HG03139 (cell line): ENCODE measurements around the gene TBL1XR1.
"Not testable (repeated sequence)": the region's sequence is repeated elsewhere in the genome, so short reads cannot be mapped to it uniquely, and the experiment has no call there.

ENCODE experiments used
- ATAC-seq: cut with Tn5 transposase; IDR thresholded peaks from one replicate; pipeline ENCODE4 v1.9.1; 2021; ENCODE audit not compliant: unreplicated experiment

The TBL1XR1 gene

DNA sequence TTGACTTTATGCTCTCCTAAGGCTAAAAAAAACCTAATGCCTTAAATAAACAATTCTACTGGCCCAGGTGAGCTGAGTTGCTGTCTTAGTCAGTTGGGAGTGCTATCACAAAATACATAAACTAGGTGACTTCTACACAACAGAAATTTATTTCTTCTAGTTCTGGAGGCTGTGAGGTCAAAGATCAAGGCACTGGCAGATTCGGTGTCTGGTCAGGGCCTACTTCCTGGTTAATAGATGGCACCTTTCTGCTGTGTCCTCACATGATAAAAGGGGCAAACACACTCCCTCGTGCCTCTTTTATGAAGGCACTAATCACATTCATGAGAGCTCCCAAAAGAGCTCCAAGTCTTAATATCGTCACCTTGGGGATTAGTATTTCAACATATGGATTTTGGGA, 11.5 kb upstream of the TBL1XR1 start:
- no peak for ATAC-seq

DNA sequence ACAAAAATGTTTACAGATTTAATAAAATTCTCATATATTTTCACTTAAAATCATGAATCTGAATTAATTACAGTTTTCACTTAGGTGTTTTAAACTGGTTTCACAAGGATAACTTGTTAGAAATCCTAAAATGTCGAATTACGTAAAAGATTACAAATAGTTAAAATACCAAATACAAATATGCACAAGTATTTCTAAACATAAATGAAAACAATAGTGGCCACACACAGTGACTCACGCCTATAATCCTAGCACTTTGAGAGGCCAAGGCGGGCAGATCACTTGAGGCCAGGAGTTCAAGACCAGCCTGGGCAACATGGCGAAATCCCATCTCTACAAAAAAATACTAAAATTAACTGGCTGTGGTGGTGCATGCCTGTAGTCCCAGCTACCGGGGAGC, 10.9 kb upstream of the TBL1XR1 start:
- no peak for ATAC-seq

DNA sequence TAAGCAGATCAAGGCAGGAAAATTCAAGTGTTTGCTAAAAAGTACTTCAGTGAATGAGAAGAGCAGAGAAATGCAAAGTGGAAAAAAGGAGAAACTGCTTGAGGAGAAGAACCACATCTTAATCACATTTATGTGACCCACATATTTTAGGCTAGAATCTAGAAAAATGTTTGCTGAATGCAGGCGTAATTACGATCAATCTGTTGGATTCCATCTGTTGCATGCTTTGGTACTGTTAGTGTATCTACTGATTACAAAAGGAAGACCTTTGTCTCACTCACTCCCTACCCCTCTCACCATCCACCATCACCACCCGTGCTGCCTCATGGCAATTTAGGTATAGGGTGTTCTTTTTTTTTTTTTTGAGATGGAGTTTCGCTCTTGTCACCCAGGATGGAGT, 9.7 kb upstream of the TBL1XR1 start:
- ATAC-seq: no peak

DNA sequence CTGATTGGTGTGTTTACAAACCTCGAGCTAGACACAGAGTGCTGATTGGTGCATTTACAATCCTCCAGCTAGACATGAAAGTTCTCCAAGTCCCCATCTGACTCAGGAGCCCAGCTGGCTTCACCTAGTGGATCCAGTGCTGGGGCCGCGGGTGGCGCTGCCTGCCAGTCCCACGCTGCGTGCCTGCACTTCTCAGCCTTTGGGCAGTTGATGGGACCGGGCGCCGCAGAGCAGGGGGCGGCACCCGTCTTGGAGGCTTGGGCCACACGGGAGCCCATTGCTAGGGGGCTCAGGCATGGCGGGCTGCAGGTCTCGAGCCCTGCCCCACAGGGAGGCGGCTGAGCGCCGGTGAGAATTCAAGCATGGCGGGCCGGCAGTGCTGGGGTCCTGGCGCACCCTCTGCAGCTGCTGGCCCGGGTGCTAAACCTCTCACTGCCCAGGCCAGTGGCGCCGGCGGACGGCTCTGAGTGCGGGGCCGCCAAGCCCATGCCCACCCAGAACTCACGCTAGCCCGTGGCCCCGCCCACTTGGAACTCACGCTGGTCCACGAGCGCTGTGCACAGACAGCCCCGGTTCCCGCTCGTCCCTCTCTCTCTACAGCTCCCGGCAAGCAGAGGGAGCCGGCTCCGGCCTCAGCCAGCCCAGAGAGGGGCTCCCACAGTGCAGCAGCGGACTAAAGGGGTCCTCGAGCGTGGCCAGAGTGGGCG, 6.6 kb upstream of the TBL1XR1 start:
- ATAC-seq: no peak

DNA sequence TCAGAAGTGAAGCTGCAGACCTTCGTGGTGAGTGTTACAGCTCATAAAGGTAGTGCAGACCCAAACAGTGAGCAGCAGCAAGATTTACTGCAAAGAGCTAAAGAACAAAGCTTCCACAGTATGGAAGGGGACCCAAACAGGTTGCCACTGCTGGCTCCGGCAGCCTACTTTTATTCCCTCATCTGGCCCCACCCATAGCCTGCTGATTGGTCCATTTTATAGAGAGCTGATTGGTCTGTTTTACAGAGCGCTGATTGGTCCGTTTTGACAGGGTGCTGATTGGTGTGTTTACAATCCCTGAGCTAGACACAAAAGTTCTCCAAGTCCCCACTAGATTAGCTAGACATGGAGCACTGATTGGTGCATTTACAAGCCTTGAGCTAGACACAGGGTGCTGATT, 5.7 kb upstream of the TBL1XR1 start:
- not testable (repeated sequence) for ATAC-seq

DNA sequence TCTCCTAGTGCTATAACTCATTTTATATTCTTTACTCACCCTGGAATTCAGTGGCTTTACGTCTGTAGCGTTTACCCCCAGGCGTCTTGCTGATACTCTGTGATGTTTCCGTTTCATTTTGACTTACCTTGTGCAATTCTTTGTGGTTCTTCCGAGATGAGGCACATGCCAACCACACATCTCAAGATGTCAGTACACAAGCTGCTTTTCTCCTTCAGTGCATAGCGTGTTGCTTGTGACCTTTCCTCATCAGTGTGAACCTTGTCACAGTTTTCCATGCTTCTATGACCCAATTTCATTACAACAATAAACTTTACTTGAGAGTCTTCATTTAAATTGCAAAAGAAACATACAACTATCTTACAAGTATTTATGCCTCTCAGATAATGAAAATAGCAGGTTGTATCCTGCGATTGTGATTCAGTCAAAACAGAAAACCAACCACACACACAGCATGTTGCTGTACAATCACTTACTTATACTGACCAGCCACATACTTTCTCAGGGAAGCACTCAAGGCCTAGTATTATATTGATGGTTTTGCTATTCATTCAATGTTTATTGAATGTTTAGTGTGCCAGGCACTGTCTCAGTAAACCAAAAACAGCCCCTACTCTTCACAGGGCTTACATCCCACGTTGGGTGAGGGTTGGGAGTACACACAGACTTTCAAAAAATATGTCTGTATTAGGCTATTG, 4.6 kb upstream of the TBL1XR1 start:
- ATAC-seq: peak; percentile 67

DNA sequence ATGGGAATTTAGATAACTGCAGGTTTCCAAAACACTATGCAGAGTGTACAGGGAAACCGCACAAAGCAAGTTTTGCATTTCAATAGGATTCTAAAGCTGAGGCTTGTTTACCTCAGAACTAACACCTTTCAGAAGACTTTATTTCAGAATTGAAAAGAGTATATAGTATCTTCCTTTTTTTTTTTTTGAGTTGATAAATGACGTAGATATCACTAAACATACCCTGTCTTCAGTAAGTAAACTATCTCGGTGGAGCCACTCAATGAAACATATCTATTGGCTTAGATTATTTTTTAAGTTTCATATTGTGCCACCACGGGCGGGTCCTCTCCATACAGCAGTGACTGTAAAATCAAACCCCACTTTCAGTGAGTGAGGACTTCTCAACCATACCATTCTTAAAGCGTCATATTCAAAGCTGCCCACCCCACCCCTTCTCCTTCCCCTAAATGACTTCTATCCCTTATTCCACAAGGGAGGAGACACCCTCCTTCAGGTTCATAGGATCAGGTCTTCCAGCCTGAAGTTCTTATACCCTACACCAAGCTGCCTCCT, 2.0 kb upstream of the TBL1XR1 start:
- no peak for ATAC-seq

DNA sequence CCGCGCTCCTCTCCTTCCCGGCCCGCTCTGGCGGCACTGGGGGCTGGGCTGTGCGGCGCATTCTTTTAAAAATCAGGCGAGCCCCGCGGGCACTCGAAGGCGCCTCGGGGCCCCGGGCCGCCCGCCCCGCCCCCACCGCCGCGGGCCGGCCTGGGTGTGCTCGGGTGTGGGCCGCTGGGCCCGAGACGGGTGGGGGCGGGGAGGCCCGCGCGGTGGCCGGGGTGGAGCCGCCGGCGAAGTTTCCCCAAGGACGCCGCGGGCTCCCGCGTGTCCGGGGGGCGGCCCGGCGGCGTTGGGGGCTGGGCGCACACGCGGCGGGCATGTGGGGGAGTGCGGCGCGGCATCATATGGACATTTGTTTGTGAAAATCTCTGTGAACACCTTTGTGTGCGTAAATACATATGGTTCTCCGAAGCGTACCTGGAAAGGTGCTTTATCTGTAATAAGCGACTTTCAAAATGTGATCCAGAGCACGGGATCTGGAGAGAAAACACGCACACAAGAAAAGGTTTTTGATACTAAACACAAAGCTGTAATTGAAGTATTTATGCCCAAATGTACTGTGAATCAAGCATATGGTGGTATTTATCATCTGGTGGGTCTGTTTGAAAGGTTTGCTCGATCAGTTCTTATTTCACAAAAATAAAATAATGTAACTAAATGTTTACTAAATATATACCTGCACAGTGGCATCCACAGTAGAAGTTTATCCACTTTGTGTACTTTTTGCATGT, 612 bp upstream of the TBL1XR1 start:
- peak; percentile 31 for ATAC-seq

DNA sequence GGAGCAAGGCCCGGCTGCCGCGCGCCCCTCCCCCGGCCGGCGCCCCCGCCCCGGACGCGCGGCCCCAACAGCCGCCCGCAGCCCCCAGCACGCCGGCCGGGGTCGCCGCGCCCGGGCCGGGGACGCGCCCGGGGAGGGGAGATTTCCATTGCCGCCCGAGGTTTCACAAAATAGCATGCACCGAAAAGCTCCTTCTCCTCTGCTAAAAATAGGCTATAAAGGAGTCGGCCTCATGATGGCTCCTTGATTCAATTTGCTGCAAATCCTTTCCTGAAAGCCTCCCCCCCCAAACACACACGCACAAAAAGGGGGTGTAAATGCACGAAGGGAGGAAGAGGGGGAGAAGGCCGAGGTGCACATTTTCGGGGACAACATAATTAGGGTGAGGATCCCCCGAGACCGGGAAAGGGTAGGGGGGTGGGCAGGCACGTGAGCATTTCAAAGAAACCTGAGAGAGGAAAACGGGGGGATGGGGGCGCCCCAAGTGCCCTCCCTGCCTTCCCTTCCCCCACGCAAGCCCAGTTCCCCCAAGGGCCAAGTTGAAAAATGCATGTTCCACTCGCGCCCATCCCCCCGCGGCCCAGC, 734 bp downstream of the TBL1XR1 start:
- ATAC-seq: no peak

DNA sequence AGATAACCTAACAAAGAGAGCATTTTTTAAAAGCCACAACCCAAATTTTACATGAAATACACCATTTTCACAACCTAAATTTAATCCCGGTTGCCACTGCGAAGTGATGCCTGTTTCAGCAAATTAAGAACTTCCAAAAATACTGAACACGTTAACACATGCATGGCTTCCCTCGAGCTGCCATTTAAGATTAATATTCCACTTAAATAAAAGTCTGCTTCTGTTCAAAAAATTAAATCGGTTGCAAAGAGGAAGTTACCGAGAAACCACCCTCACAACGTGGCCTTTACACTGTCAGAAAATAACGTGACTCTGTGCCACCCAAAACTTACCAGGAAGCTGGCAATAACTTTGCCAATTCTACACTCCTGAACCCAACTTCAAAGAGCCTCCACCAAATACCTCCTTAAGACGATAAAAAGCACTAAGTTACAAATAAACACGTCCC, 1.2 kb downstream of the TBL1XR1 start:
- no peak for ATAC-seq

DNA sequence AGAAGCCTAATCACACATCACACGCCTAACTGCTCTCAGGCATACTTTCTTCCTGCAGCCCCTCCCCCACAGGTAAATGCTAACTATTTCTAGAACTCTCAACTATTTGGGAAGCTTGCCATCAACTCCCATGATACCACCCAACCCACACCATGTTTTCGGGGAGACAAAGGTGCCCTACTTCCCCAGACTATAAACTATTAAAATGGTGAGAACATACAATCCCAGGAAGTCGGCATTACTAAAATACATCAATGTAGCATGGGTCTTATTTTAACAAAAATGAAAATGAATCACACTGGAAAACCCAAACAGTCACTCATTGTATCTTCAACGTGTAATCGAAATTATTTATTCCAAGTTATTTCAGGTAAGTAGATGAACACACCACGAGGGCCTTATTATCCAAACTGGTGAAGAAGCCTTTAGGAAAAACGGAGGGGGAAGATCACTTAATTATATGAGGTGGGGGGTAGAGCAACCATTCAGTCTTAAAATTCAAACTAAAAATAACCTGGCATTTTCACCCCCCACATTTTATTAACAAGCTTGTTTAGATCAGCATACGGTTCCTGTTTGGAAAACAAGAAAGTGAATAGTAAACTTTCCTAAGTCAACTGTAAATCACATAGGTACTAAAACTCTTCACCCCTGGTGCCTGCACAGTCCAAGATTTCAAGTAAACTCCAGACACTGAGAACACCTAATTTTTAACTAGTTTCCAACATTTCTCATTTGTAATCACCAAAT, 1.9 kb downstream of the TBL1XR1 start:
- no peak for ATAC-seq

DNA sequence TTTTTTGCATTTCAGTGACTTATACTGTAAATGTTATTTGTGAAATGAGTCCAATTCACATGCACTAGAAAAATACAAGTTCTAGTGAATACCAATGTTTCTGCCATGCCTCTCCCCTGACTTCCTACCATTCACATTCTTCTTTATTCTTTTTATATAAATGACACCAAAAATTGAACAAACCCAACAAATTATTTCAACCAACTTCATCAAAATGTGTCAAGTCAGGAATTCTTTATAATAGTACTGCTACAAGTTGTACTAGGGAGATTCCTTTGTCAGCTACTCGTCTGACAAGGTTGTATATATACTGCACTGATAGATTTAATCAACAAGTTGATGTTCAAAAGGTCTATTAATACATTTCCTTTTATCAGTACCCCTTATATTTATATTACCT, 3.0 kb downstream of the TBL1XR1 start:
- no peak for ATAC-seq

DNA sequence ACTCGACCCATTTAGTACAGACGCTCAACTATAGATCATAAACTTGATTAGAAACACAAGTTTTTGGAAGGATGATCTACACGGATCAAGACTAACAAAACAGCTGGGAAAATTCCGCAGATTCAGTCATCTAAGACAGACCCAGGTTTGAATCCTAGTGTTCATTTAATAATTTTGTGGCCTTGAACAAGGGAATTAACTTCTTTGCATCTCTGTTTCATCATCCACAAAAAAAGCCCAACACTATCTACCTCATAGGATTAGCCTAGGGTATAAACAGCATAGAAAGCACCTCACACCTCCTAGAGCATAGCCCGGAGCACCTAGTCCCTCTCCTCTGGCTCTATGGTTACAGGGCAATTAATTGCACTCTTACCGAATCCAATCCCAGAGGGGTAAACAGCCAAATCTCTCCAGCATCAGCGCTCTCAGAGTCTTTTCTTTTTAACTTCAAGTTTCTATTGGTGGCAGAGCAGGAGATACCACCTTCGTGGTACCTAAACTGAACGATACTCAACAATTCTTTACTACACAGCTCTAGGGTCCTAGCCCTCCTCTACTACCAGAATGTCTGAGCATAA, 3.5 kb downstream of the TBL1XR1 start:
- no peak for ATAC-seq

DNA sequence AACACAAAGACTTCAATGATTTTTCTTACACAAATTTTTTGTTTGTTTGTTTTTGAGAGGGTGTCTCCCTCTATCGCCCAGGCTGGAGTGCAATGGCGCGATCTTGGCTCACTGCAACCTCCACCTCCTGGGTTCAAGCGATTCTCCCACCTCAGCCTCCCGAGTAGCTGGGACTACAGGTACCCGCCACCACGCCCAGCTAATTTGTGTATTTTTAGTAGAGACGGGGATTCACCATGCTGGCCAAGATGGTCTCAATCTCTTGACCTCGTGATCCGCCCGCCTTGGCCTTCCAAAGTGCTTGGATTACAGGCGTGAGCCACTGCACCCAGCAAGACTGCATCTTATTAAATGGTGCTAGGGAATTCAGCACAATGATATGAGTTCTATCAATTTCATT, 4.0 kb downstream of the TBL1XR1 start:
- not testable (repeated sequence) for ATAC-seq

DNA sequence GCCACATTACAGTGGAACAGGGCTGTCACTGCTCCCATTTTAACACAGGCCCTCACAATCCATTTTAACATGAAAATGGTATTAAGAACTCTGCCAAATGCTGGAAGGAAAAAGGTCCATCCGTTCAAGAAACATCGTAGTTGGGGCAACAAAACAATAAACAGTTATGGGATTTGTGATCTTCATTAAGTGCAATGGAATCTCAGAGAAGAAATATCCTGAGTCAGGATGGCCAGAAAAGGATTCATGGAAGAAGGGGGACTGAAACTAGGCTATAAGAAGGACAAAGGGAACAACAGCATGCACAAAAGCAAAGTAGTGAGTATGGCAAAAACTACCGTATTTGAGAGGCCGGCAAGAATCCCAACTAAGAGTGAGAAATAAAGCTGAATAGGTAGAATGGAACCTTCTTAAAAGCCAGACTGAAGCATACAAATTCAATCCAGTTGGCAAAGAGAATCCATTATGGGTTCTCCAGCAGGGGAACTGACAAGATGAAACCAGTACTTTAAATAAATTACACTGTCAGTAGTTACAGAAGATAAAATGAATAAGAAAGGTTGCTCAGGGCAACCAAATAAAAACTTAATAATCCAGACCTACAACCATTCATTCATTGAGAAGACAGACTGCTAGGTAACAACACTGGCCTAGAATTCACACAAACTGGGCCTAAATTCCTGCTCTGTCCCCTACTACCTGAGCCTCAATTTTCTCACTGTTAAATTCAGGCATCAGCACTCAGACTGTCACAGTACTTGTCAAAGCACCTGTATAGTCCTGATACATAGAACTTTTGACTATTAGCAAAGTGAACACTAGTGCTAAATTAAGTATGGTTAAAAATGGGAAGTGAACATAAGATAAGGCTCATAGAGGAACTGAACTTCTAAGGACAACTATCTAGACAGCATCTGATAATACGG, 6.3 kb downstream of the TBL1XR1 start:
- ATAC-seq: no peak

DNA sequence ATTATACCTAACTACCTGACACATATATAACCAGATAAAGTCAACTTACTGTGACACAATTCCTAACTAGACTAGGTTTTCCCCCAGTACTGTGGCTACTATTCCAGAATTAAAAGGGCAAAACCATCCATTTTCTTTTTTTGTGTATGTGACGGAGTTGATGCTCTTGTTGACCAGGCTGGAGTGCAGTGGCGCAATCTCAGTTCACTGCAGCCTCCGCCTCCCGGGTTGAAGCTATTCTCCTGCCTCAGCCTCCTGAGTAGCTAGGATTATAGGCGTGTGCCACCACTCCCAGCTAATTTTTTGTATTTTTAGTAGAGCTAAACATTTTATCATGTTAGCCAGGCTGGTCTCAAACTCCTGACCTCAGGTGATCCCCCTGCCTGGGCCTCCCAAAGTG, 7.1 kb downstream of the TBL1XR1 start:
- ATAC-seq: not testable (repeated sequence)

DNA sequence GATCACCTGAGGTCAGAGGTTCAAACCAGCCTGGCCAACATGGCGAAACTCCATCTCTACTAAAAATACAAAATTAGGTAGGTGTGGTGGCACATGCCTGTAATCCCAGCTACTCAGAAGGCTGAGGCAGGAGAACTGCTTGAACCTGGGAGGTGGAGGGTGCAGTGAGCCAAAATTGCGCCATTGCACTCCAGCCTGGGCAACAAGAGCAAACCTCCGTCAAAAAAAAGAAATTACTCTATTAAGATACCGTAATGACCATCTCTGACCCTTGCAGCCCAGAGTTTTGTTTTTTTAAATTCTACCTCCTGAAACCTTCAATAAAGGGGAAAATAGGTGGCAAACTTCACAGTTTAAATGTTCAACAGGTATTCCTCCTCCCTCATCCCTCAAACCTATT, 9.0 kb downstream of the TBL1XR1 start:
- ATAC-seq: not testable (repeated sequence)

DNA sequence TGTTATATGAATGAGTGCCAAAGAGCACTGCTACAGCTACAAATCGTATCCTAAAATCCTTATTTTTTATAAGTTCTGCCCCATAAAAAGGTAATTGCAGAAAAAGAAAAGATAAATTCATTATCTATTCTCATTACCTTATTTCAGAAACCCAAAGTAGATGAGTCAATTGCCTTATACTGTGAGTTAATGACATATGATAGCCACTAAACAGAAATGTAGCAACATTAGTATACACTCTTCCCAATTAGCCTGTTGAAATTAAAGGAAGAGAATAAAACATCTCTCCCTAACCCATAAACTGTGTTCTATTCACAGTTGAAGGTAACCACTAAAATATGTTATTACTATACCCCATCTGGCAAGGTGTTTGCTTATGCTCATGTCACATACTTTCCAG, 11.0 kb downstream of the TBL1XR1 start:
- ATAC-seq: no peak

DNA sequence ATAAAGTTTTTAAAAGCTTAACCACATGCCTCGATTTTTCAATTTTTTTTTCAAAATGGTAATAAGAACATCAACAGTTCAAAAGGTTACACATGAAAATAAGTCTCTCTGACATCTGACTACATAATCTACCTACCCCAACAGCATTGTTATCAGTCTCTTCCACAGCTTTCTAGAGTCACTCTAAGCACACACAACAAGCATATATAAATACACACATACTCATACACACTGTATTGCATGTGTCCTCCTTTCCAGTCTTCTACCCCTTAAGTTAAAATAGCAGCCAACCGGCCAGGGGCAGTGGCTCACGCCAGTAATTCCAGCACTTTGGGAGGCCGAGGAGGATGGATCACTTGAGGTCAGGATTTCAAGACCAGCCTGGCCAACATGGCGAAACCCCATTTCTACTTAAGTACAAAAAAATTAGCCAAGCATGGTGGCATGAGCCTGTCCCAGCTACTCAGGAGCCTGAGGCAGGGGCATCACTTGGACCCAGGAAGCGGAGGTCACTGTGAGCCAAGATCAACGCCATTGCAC, 12.2 kb downstream of the TBL1XR1 start:
- ATAC-seq: no peak
